Astrocyte of the cerebellum (primary cell): ENCODE results near the gene GRAMD1B.

ENCODE experiments used
- DNase-seq: peaks from one replicate; pipeline ENCODE4 v3.0.0-alpha.2; 2011; ENCODE audit warnings: low read depth
- H3K4me3 ChIP-seq: 2 replicates; pipeline ENCODE4 v1.5.1; 2011; ENCODE audit warnings: mild to moderate bottlenecking, low read depth, low read length, moderate library complexity
- CTCF ChIP-seq: IDR thresholded peaks from 2 replicates; pipeline ENCODE4 v1.5.1; 2012; ENCODE audit warnings: low read length, low read depth, moderate library complexity, mild to moderate bottlenecking; ENCODE audit errors: missing control alignments
- in situ Hi-C: cut with HindIII; loops from 2 replicates; pipeline ENCODE4 v1.10.0; 2017; ENCODE audit warnings: low sequenced_read_pairs

Gene GRAMD1B

GRCh38 chr11:123439616-123440015, 9.5 kb downstream of the GRAMD1B start:
- in situ Hi-C loops: no loop called here
- no peak overlapping the region for H3K4me3 ChIP-seq
- no peak for DNase-seq
- TF ChIP-seq CTCF: no peak

- DNase-seq: no peak
- no peak overlapping the region for H3K4me3 ChIP-seq
- in situ Hi-C loops: no loop called here
- no peak for TF ChIP-seq CTCF
Observed at GRCh38 chr11:123441161-123441560, 11.1 kb downstream of the GRAMD1B start.

- in situ Hi-C loops: no loop called here
- no peak for TF ChIP-seq CTCF
- DNase-seq: no peak
- no peak overlapping the region for H3K4me3 ChIP-seq
Observed at GRCh38 chr11:123443851-123444623, 14.0 kb downstream of the GRAMD1B start.

GRCh38 chr11:123448823-123449222, 18.8 kb downstream of the GRAMD1B start:
- in situ Hi-C loops: no loop called here
- H3K4me3 ChIP-seq: no peak overlapping the region
- no peak for DNase-seq
- no peak for TF ChIP-seq CTCF

GRCh38 chr11:123449436-123449835, 19.4 kb downstream of the GRAMD1B start:
- in situ Hi-C loops: no loop called here
- no peak for TF ChIP-seq CTCF
- no peak for DNase-seq
- H3K4me3 ChIP-seq: no peak overlapping the region

GRCh38 chr11:123450623-123451022, 20.6 kb downstream of the GRAMD1B start:
- DNase-seq: no peak
- in situ Hi-C loops: no loop called here
- no peak overlapping the region for H3K4me3 ChIP-seq
- no peak for TF ChIP-seq CTCF
